Esophagus muscularis mucosa (tissue), 4 donors: ENCODE results near the gene KCNJ16. TPM values are rescaled to one million over a fixed set of nuclear protein-coding genes. Genes with fewer than 3 reads are reported as not detected.

ENCODE experiments used
- DNase-seq: peaks from one replicate; pipeline ENCODE4 v3.0.0-alpha.2; 2017; ENCODE audit errors: extremely low spot score
- H3K27ac ChIP-seq, 4 donors: fragments of 200-600 bp; sonication (generic); replicated peaks in 1 of 4; 1 replicate in 3 of 4; 2 replicates in 1 of 4; pipeline ENCODE4 v1.5.1; 2016 to 2019; ENCODE audit warnings: mild to moderate bottlenecking in 1 of 4
- H3K27me3 ChIP-seq, 4 donors: fragments of 200-600 bp; sonication (generic); one replicate each; pipeline versions ENCODE4 v1.5.1 to v1.6.0; 2016 to 2019
- H3K36me3 ChIP-seq, 4 donors: fragments of 200-600 bp; sonication (generic); one replicate each; pipeline ENCODE4 v1.5.1; 2016 to 2019
- H3K4me1 ChIP-seq, 4 donors: fragments of 200-600 bp; sonication (generic); one replicate each; pipeline ENCODE4 v1.5.1; 2016 to 2019
- H3K4me3 ChIP-seq, 4 donors: fragments of 200-600 bp; sonication (generic); 1 replicate in 2 of 4; 2 replicates in 2 of 4; pipeline ENCODE4 v1.5.1; 2016 to 2019; ENCODE audit warnings: mild to moderate bottlenecking in 4 of 4, moderate library complexity in 1 of 4
- H3K9me3 ChIP-seq, 4 donors: fragments of 200-600 bp; sonication (generic); 1 replicate in 3 of 4; 2 replicates in 1 of 4; pipeline ENCODE4 v1.5.1; 2016 to 2019
- CTCF ChIP-seq, 3 experiments: fragments of 200-600 bp in 2 of 3; fragments of 450-650 bp in 1 of 3; sonication (generic) in 2 of 3; IDR thresholded peaks; one replicate each; pipeline ENCODE4 v1.5.1; 2017 to 2019; ENCODE audit warnings: antibody characterized with exemption in 3 of 3, mild to moderate bottlenecking in 2 of 3, moderate library complexity in 1 of 3
- EP300 ChIP-seq: sonication (generic); formaldehyde crosslinking; IDR thresholded peaks from one replicate; pipeline ENCODE4 v1.6.1; 2017; ENCODE audit warnings: antibody characterized with exemption
- POLR2A ChIP-seq: fragments of 450-650 bp; IDR thresholded peaks from one replicate; pipeline ENCODE4 v1.6.1; 2017; ENCODE audit warnings: antibody characterized with exemption, moderate library complexity, mild to moderate bottlenecking, low read depth
- POLR2AphosphoS5 ChIP-seq, 2 donors: sonication (generic); formaldehyde crosslinking; IDR thresholded peaks; one replicate each; pipeline ENCODE4 v1.6.1; 2017; ENCODE audit warnings: antibody characterized with exemption in 2 of 2
- WGBS: methylation state at CpG from one replicate; pipeline ENCODE4 v1.1.5; 2018; 5-methylcytosine and 5-hydroxymethylcytosine counted together
- intact Hi-C: fragments of 100-400 bp; cut with DNase I; formaldehyde crosslinking; loops from one replicate; pipeline ENCODE4 v1.15.1; 2023
- total RNA-seq, 4 donors: library from RNA; depleted of rRNA; stranded (reverse); fragments of >200 nt; gene quantifications; one replicate each; pipeline versions ENCODE4 v1.1.0 to v1.2.1, GENCODE V29; 2016

KCNJ16 gene
- under 1 TPM in 3 of 4 donors, not detected in 1; 0.78 to 0.86 (median 0.83) TPM for total RNA-seq

- H3K27ac ChIP-seq: no peak within 1 kb of the TSS
- 77% methylated on average over 4 of the region's 4 CpGs for WGBS
- no peak for DNase-seq
- no peaks in the 10 kb centered on the region for H3K9me3 ChIP-seq
- H3K4me3 ChIP-seq: no peak within 1 kb of the TSS
- TF ChIP-seq POLR2AphosphoS5 (IDR thresholded peaks at IDR 0.05) (no peak), CTCF (IDR thresholded peaks at IDR 0.05) (no peak), POLR2A (no peak), EP300 (no peak)
- no peaks in the 10 kb centered on the region for H3K36me3 ChIP-seq
- intact Hi-C loops: no loop called here
- peaks cover 0 to 6% (median 2%) of the 10 kb centered on the region in 4 donors for H3K4me1 ChIP-seq
- H3K27me3 ChIP-seq: no peaks in the 10 kb centered on the region
These were observed at the start of gene KCNJ16 for GRCh38 chr17:70074956-70075355. TSS of gene KCNJ16 (plus strand) at chr17:70075225. CDS start at chr17:70132088, 56,863 bp downstream.

GRCh38 chr17:70028397-70028796 is 46.6 kb upstream of the KCNJ16 start:
- no peak for DNase-seq
- intact Hi-C loops: no loop called here
- TF ChIP-seq EP300 (no peak), CTCF (IDR thresholded peaks at IDR 0.05) (no peak), POLR2A (no peak), POLR2AphosphoS5 (IDR thresholded peaks at IDR 0.05) (no peak)
- no peaks in the 10 kb centered on the region for H3K36me3 ChIP-seq
- no peak overlapping the region for H3K27ac ChIP-seq
- H3K4me1 ChIP-seq: no peaks in the 10 kb centered on the region
- H3K27me3 ChIP-seq: no peaks in the 10 kb centered on the region
- H3K9me3 ChIP-seq: no peaks in the 10 kb centered on the region
- H3K4me3 ChIP-seq: no peak overlapping the region

GRCh38 chr17:70028978-70029767 is 45.9 kb upstream of the KCNJ16 start:
- Histone ChIP-seq H3K27me3 (no peaks in the 10 kb centered on the region), H3K4me1 (no peaks in the 10 kb centered on the region), H3K4me3 (no peak overlapping the region), H3K36me3 (no peaks in the 10 kb centered on the region), H3K27ac (no peak overlapping the region), H3K9me3 (no peaks in the 10 kb centered on the region)
- no peak for TF ChIP-seq CTCF (IDR thresholded peaks at IDR 0.05)
- TF ChIP-seq EP300: no peak
- TF ChIP-seq POLR2AphosphoS5 (IDR thresholded peaks at IDR 0.05): no peak
- TF ChIP-seq POLR2A: no peak
- DNase-seq: no peak
- intact Hi-C loops: no loop called here
- no CpG with 5 or more reads among the region's 2 CpGs for WGBS

GRCh38 chr17:70030371-70030770 is 44.7 kb upstream of the KCNJ16 start:
- H3K4me1 ChIP-seq: no peaks in the 10 kb centered on the region
- H3K27ac ChIP-seq: no peak overlapping the region
- no peaks in the 10 kb centered on the region for H3K9me3 ChIP-seq
- 95% methylated on average over 1 of the region's 1 CpG for WGBS
- H3K4me3 ChIP-seq: no peak overlapping the region
- TF ChIP-seq POLR2A: no peak
- no peak for TF ChIP-seq CTCF (IDR thresholded peaks at IDR 0.05)
- no peak for TF ChIP-seq EP300
- no peak for TF ChIP-seq POLR2AphosphoS5 (IDR thresholded peaks at IDR 0.05)
- intact Hi-C loops: no loop called here
- no peaks in the 10 kb centered on the region for H3K36me3 ChIP-seq
- no peaks in the 10 kb centered on the region for H3K27me3 ChIP-seq
- DNase-seq: no peak

GRCh38 chr17:70031341-70031740 is 43.7 kb upstream of the KCNJ16 start:
- H3K4me3 ChIP-seq: no peak overlapping the region
- H3K9me3 ChIP-seq: no peaks in the 10 kb centered on the region
- H3K27ac ChIP-seq: no peak overlapping the region
- no peak for DNase-seq
- H3K27me3 ChIP-seq: no peaks in the 10 kb centered on the region
- H3K4me1 ChIP-seq: no peaks in the 10 kb centered on the region
- TF ChIP-seq CTCF (IDR thresholded peaks at IDR 0.05): no peak
- TF ChIP-seq POLR2AphosphoS5 (IDR thresholded peaks at IDR 0.05): no peak
- no peak for TF ChIP-seq EP300
- TF ChIP-seq POLR2A: no peak
- intact Hi-C loops: no loop called here
- no peaks in the 10 kb centered on the region for H3K36me3 ChIP-seq
